Globus pallidus (tissue), 1 donor: ENCODE results near the gene CPD.

Experiments used
- DNase-seq: peaks from one replicate; pipeline ENCODE4 v3.0.0-alpha.2; 2015; ENCODE audit warnings: low spot score

Gene CPD

GRCh38 chr17:30354701-30355100 is 24.0 kb upstream of the CPD start:
- no peak for DNase-seq

GRCh38 chr17:30357476-30357875 is 21.3 kb upstream of the CPD start:
- no peak for DNase-seq

DNA sequence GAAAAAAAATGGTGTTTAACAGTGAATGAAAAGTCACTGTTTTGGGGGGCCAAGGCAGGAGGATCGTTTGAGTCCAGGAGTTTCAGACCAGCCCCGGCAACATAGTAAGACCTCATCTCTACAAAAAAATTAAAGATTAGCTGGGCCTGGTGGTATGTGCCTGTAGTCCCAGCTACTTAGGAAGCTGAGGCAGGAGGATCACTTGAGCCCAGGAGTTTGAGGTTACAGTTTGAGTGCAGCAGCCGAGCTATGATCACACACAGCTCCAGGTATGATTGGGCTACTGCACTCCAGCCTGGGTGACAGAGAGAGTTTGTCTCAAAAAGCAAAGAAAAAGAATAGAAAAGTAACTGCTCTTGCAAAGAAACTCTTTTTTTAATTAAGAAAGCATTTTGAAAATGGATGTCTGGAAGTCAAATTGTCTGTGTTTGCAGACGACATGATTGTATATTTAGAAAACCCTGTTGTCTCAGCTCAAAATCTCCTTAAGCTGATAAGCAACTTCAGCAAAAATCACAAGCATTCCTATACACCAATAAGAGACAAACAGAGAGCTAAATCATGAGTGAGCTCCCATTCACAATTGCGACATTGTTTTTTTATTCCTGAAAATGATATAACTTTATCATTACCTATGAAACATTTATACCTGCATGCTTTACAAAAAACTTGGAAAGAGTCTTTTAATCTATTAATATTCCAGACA is 20.5 kb upstream of the CPD start:
- DNase-seq: no peak

GRCh38 chr17:30360086-30360808 is 18.5 kb upstream of the CPD start:
- DNase-seq: no peak

GRCh38 chr17:30361766-30362279 is 16.9 kb upstream of the CPD start:
- no peak for DNase-seq

- no peak for DNase-seq
Measured at GRCh38 chr17:30363715-30364202, 15.0 kb upstream of the CPD start.

DNA sequence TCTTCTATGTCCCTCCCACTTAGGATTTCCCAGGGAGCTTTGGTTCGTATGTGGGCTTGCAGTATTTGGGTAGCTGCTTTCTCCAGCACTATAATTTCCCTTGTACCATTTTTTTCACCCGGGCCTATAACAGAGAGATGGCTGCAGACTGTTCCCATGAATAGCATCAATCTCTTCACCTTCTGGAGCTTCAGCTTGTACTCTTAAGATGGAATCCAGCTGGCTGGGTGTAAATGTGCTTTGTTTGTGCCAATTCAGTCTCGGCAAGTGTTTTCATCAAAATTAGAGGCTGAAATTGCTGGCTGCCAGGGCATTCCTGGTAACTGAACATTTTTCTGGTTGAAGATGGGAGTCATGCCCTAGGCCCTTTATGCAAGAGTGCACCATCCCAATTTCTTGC is 12.2 kb upstream of the CPD start:
- no peak for DNase-seq

DNA sequence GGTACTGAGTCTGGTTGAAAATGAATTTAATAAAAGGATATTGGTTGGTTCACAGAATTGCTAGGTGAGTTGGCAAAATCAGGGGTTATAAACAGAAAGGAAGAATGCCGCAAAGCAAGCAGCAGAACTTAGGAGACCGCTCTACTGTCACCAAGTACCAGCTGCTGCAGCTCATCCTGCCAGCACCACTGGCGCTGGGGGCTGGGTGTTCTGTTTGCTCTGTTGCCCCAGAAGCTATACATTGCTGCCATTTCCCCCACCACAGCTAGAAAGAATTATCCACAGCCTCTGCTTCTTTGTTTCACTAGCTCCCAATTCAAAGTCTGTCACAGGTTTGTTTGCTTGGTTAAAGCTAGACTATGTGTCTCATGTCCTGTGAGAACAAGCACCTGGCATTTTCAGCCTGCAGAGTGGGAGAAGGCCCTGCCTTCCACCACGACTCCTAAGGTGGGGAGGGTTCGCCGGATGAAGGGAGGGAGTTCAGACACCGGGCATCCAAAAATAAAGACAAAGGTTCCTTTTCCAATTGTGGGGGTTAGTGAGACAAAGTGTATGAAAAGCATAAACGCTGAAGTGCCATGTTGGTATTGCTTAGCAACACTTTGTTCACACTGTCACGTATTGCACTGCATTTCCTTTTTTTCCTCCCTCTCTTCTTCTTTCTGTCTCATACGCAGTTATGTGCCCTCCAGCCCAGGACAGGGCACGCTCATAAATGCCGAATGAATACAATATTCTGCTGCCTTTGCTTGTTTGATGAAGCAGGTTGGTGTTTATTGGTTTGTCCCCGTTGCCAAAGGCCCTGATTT is 9.6 kb upstream of the CPD start:
- DNase-seq: peak; percentile 29

DNA sequence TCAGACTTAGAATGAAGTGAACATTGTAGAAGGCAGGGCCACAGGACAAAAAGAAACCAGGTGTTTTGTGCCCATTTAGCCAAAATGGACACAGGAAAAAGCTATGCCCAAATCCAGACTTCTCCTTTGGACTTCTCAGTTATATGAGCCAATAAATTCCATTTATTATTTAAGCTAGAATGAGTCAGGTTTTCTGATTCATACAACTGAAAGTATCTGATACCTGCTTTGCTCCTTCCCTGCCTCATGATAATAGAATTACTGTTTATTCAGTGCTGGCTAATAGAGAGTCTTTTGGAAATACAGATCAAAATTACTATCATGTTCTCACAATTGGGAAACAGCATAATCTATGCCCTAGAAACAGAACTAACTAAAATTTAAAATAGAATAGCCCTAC is 8.7 kb upstream of the CPD start:
- no peak for DNase-seq

GRCh38 chr17:30372755-30373154 is 6.0 kb upstream of the CPD start:
- no peak for DNase-seq

GRCh38 chr17:30375661-30376060 is 3.1 kb upstream of the CPD start:
- no peak for DNase-seq

- peak; percentile 77 for DNase-seq
Measured at GRCh38 chr17:30376621-30377452, 1.9 kb upstream of the CPD start.

- no peak for DNase-seq
Measured at GRCh38 chr17:30377574-30378240, 1.0 kb upstream of the CPD start.

DNA sequence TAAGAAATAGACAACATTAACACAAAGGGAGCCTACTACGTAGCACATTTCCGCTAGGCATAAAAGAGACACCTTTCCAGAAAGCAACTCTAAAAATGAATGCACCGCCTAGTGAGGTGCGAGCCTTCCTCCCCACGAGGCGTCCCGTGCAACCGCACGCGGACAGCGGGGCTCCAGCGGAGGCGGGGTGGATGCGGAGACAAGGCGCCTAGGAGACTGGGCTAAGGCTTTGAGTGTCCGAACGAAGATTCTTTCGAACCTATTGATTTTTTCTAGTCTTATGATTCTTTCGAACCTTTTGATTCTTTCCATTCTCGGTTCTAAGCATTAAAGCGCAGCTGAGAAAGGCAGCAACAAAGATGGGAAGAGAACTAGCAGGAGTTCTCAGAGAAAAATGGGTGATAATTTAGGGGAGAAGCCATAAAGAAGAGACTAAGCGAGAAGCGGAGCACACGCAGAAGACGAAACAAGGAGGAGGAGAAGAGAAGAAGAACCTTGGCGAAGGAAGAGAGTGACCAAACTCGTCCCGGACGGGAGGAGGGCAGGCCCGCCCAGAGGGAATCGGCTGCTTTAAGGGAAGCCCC is 394 bp upstream of the CPD start:
- no peak for DNase-seq

DNA sequence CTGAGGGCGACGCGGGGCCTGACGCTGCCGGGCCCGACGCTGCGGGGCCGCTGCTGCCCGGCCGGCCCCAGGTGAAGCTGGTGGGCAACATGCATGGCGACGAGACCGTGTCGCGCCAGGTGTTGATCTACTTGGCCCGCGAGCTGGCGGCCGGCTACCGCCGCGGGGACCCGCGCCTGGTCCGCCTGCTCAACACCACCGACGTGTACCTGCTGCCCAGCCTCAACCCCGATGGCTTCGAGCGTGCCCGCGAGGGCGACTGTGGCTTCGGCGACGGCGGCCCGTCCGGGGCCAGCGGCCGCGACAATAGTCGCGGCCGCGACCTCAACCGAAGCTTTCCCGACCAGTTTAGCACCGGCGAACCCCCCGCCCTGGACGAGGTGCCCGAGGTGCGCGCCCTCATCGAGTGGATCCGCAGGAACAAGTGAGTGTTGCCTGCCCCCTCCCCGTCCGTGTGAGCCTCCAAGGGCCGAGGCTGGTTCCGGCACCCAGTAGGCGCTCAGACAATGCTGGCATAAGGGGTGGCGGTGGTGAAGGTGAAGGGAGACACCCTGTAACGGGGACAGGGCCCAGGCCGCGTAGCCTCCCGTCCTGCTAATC is 676 bp downstream of the CPD start:
- peak; percentile 29 for DNase-seq

DNA sequence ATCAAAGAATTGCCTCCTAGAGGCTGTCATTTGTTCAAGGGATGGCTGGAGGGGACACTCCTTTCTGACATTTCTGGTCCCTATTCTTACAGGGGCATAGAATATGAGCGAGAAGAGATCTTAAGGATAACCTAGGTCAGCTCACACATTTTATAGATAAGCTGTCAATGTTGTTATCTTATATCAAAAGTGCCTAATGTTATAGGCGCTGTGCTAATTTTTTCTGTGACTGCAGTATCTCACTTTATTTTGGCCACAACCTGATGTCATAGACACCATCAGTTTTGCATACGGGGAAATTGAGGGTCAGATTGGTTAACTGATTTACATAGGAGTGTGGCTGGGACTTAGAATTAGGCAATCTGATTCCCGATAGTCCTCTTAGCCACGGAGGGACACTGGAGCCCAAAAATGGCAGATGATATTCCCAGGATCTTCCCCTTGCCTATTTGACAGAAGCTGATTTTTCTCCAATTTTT is 1.2 kb downstream of the CPD start:
- DNase-seq: no peak

GRCh38 chr17:30380643-30381339 is 2.1 kb downstream of the CPD start:
- no peak for DNase-seq

- no peak for DNase-seq
Measured at GRCh38 chr17:30381340-30381659, 2.6 kb downstream of the CPD start.

GRCh38 chr17:30382345-30382744 is 3.6 kb downstream of the CPD start:
- no peak for DNase-seq
